CD4-positive, alpha-beta T cell treated with Interleukin-15 for 4 hours (primary cell): Measurements from ENCODE around the gene PODXL2.

Experiments used
- DNase-seq: peaks from one replicate; pipeline ENCODE4 v3.0.0-alpha.2; 2020; ENCODE audit warnings: low spot score

Gene PODXL2

DNA sequence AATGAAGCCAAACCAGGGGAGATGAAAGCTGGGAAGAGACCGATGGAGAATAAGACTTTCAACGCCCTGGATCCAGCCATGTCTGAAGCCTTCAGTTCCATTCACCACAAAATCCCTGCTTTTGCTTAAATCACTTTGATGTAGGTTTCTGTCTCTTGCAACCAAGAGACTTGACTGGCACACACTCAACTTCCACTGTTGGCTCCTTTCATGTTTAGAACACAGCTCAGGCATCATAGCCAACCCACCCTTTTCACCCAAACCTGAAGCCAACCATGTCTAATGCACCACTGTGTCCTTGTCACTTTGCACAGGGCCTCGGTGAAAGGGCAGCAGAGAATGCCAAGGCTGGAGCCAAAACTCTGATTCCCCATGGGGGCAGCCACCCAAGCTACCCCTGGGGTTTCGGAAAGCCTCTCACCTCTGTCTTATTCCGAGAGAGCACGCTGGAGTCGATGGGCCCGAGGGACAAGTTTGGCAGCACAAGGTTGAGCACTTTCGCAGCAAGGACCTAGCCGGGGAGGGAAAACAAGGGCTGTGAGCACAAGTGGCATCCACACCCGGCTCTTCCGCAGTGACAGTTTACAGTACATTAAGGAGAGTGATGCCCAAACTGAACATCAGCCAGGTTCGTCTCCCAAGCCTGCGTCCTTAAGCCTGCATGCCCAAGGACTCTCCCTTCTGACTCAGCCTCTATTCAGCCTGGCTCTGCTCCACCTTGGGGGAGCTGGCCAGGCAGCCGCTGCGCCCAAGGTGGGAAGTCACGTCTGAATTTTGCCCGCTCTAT is 81.4 kb downstream of the PODXL2 start:
- no peak for DNase-seq

GRCh38 chr3:127711021-127711695 is 82.2 kb downstream of the PODXL2 start:
- no peak for DNase-seq

GRCh38 chr3:127711896-127712295 is 82.9 kb downstream of the PODXL2 start:
- no peak for DNase-seq

- no peak for DNase-seq
These were observed 83.5 kb downstream of the PODXL2 start for GRCh38 chr3:127712461-127712860.

DNA sequence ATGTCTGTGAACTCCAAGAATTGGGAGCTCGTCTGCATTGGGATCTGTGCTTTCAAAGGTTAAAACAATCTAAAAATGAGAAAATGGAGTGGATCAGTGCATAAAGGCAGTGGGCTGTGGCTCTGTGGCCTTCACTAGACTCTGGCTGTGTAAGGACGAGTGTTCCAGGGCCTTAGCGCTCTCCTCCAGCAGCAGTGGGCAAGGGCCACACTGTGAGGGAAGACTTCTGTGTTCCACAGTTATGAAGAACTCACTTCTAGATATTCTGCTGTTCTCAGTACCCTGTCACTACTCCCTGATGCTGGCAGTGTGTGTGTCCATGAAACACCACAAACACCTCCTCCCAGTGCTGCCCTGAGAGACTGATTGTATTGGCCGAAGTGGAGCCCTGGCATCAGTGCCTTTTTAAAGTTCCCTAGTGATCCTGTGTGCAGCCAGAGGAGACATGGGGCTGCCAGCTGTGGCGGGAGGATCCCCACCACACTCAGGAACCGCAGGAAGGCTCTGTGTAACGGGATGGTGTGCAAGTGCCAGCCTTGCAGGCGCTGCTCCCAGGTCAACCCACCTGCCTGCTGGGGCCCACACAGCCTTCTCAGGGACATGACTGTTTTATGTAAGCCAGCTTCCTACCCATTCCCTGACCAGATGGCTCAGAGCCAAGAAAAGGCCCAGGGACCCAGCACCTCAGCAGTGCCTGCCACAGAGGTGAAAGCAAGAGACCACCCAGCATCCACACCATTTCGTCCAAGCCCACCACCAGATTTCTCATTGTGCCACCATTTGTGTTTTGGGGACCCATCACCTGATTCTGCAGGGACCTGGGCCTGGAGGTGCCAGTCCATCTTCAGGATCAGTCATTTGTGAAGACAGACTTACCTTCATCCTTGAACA is 84.1 kb downstream of the PODXL2 start:
- DNase-seq, result no peak

DNA sequence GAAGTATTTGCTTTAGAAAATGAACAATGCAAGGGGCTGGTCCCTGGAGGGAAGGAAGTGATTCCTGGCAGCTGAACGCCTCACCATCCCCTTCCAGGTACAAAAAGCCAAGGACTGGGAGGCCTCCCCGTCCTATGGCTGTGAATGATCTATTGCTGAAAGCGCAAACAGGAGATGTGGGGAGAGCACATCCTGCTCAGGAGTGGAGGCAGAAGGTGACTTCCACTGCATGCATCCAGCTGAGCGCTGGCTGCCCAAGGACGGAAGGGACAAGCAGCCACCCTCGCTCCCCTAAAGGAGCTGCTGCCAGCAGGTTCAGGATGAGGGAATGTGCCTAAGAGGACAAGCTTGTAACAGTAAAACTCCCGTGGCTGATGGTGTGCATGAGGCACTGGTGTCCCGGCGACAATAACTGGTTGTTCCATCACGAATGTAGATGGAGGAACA is 85.2 kb downstream of the PODXL2 start:
- DNase-seq, result no peak

- no peak for DNase-seq
These were observed 85.9 kb downstream of the PODXL2 start for GRCh38 chr3:127714866-127715265.

- no peak for DNase-seq
These were observed 86.5 kb downstream of the PODXL2 start for GRCh38 chr3:127715532-127715931.

DNA sequence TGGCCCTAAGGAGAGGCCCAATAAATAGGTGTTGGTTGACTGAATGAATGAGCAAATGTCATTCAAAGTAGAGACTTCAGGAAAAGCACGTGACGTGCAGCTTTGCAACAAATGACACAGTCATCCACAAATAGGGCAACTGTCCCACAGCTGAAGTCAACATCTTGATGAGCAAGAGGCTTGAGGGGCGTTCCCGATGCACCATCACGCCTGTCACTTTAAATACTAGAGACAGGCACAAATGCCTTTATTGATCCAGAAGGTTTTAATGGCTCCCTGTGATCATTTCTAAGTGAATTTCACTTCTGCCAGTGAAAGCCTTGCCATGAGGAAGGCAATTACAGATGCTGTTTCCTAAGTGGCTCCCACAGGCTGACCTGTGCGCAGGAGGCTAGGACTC is 87.4 kb downstream of the PODXL2 start:
- no peak for DNase-seq

- DNase-seq, result no peak
These were observed 88.6 kb downstream of the PODXL2 start for GRCh38 chr3:127717357-127718244.

DNA sequence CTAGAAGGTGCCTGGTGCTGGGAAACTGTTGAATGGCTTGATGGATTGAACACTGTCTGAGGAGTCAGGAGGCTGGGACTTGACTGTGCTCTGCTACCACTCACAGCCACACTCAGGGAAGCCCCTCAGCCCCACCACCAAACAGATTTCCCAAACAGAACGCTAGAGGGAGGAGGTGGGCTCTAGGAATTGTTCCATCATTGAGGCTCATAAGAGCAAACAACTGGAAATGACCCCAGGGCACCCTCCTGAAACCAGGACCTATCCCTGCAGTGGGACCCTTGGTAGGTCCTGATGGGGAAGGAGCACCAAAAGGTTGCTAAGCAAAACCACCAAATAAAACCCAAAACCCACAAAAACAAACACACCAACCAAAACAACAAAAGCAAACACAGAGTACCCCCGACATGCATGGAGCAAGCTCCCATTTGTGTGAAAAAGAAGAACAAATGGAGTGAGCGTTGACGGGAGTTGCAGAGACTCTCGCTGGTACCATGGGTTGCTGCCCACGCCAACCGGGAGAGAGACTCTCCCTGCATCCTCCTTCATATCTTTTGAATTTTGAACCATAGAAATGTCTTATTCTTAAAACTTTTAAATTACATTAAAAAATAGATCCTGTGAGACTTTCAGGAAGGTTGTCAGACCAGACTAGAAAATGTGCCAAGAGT is 89.4 kb downstream of the PODXL2 start:
- DNase-seq, result no peak

- DNase-seq, result no peak
These were observed 89.9 kb downstream of the PODXL2 start for GRCh38 chr3:127718916-127719290.

DNA sequence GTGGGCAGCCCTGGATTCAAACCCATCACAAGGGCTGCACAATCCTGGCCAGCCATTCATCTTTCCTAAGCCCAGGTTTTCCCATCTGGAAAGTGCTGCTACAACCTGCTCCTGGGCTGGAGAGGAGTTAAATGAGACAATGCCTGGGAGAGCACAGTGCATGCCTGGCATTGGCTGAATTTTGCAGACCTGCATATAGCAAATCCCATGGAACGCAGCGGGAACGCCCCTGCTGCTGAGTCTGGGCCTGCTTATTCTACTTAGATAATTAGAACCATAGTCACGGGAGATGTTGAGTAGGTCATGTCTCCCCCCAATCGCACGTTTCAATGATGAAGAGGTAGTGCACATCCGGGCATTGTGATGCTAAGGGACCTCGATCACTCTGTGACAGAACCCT is 90.4 kb downstream of the PODXL2 start:
- DNase-seq, result no peak

DNA sequence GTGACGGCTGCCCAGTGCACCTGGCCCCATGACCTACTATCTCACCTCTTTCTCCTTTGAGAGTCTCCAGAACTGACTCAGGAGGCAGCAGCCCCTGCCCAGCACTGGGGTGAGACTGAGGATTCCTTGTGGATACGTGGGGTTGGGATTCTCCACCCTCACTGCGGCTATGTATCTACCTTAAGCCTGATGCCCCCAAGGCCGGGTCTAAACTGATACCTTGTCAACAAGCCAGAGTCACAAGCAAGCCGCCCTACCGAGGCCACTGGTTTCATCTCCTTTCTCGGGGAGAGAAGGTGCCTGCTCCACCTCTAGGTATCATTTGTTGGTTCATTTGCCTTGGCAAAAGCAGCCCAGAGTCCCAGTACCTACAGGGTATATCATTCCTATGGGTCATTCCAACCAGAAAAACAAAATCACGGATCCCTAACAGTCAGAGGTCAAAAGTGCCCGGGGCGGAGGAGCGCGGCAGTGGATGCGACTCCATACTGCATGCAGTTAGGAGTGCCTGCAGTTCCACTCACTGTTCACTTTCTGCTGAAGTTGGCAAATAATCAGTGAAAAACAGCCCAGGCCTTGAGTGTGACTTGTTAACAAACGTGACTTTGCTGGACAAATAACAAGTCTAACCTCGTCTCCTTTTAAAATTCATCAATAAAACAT is 91.3 kb downstream of the PODXL2 start:
- no peak for DNase-seq

DNA sequence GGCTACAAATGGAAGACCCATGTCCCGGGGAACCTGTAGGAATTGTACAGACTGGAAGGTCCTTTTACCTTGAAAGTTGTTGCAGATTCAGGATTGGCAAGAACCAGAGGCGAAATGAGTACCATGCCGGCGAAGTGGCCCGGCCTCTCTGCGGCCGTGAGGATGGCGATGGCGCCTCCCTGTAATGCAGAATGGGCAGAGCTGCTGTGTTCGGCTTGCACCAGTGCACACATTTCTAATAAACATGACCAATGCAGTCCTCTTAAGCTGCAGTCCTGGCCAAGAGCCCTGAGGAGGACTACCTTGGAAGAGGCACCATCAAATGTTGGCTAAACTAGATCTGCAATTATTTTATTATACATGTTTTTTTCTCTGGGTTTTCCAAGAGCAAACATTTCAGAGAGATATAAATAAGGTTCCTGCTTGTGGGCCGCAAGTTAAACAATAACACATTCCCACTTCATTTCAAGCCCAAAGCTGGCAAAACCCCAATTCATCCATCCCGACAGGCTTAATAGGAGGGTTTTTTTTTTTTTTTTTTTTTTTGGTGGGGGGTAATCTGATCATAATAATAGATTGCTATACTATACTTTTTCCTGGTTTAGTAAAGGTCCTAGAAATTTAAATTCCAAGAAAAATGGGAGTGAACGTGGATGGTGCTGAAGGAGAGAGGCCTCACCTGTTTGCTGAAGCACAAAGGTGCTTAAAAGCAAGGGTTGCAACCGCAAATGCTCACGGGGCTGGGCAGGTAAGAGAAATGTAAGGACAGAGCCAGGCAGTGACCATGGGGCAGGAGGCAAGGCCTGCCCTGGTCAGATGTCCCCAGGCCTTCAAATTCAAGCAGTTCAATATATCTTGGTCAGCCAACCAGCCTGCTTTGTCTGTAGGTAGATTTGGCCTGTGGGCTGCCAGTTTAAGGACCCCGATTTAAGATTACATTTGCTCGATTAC is 92.3 kb downstream of the PODXL2 start:
- no peak for DNase-seq

DNA sequence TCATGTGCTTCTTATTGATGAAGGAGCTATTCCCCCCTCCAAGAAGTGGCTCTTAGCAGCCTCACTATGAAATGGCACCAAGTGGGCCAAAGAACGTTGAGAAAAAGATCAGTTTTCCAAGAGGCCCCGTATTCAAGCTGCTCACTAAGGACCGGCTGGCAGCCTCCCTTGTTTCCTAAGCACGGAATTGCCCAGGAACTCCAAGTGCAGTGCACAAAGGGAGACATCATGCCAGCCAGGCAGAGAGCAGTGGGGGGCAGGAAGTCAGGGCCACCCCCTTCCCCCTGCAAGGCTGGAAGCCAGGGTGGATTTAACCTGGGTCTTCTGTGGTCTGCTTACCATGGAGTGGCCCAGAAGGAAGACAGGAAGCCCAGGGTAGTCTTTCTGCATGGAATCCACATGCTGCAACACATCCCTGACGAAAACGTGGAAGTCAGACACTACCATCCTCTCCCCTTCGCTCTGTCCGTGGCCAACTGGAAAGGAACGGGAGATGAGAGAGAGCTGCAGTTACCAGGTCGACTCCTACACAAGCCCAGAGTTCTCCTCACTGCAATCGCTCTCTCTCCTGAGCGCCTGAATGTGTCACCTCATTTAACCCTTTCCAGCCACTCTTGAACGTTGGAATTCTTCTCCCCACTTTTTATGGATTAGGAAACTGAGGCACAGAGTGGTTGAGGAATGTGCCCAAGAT is 93.3 kb downstream of the PODXL2 start:
- DNase-seq, result no peak
